BE2C (cell line): Measurements from ENCODE around the gene NUP205.

ENCODE experiments used
- DNase-seq: peaks from one replicate; pipeline ENCODE4 v3.0.0-alpha.2; 2020
- H3K27me3 ChIP-seq: fragments of 250-450 bp; sonication (Bioruptor Pico); 2 replicates; pipeline ENCODE4 v1.5.1; 2020; ENCODE audit warnings: mild to moderate bottlenecking
- H3K36me3 ChIP-seq: fragments of 250-450 bp; sonication (Bioruptor Pico); 2 replicates; pipeline ENCODE4 v1.5.1; 2020; ENCODE audit warnings: mild to moderate bottlenecking
- H3K4me1 ChIP-seq: fragments of 250-450 bp; sonication (Bioruptor Pico); 2 replicates; pipeline ENCODE4 v1.5.1; 2020
- H3K4me3 ChIP-seq: 2 replicates; pipeline ENCODE4 v1.5.1; 2011; ENCODE audit warnings: low read depth, low read length
- H3K9me3 ChIP-seq: fragments of 250-450 bp; sonication (Bioruptor Pico); 2 replicates; pipeline ENCODE4 v1.5.1; 2020
- CTCF ChIP-seq: IDR thresholded peaks from 2 replicates; pipeline ENCODE4 v1.5.1; 2012; ENCODE audit warnings: mild to moderate bottlenecking, low read depth, low read length

NUP205 gene

GRCh38 chr7:135519871-135520270 lies 37.8 kb upstream of the NUP205 start:
- no peaks in the 10 kb centered on the region for H3K36me3 ChIP-seq
- no peaks in the 10 kb centered on the region for H3K4me1 ChIP-seq
- DNase-seq = no peak
- H3K27me3 ChIP-seq = no peaks in the 10 kb centered on the region
- no peak for TF ChIP-seq CTCF
- no peak overlapping the region for H3K4me3 ChIP-seq
- H3K9me3 ChIP-seq = no peaks in the 10 kb centered on the region

- Histone ChIP-seq H3K36me3 (no peaks in the 10 kb centered on the region), H3K4me1 (no peaks in the 10 kb centered on the region), H3K27me3 (no peaks in the 10 kb centered on the region), H3K9me3 (no peaks in the 10 kb centered on the region), H3K4me3 (no peak overlapping the region)
- TF ChIP-seq CTCF = no peak
- DNase-seq = no peak
Observed at GRCh38 chr7:135522509-135522908, 35.2 kb upstream of the NUP205 start.

- no peak for DNase-seq
- Histone ChIP-seq H3K36me3 (no peaks in the 10 kb centered on the region), H3K27me3 (no peaks in the 10 kb centered on the region), H3K4me1 (no peaks in the 10 kb centered on the region), H3K4me3 (no peak overlapping the region), H3K9me3 (no peaks in the 10 kb centered on the region)
- no peak for TF ChIP-seq CTCF
Observed at GRCh38 chr7:135523146-135523545, 34.6 kb upstream of the NUP205 start.

GRCh38 chr7:135525426-135525825 lies 32.3 kb upstream of the NUP205 start:
- H3K36me3 ChIP-seq = no peaks in the 10 kb centered on the region
- no peak for TF ChIP-seq CTCF
- no peak overlapping the region for H3K4me3 ChIP-seq
- H3K4me1 ChIP-seq = no peaks in the 10 kb centered on the region
- H3K27me3 ChIP-seq = no peaks in the 10 kb centered on the region
- DNase-seq = no peak
- no peaks in the 10 kb centered on the region for H3K9me3 ChIP-seq

GRCh38 chr7:135527025-135527424 lies 30.7 kb upstream of the NUP205 start:
- Histone ChIP-seq H3K36me3 (no peaks in the 10 kb centered on the region), H3K27me3 (no peaks in the 10 kb centered on the region), H3K4me3 (no peak overlapping the region), H3K4me1 (no peaks in the 10 kb centered on the region), H3K9me3 (no peaks in the 10 kb centered on the region)
- DNase-seq = no peak
- no peak for TF ChIP-seq CTCF

GRCh38 chr7:135536150-135536549 lies 21.6 kb upstream of the NUP205 start:
- no peaks in the 10 kb centered on the region for H3K4me1 ChIP-seq
- no peak for DNase-seq
- no peaks in the 10 kb centered on the region for H3K9me3 ChIP-seq
- H3K27me3 ChIP-seq = no peaks in the 10 kb centered on the region
- H3K36me3 ChIP-seq = no peaks in the 10 kb centered on the region
- H3K4me3 ChIP-seq = no peak overlapping the region
- TF ChIP-seq CTCF = no peak
